GM23338 (cell line): ENCODE results near the gene FNIP2. TPM values are rescaled to one million over a fixed set of nuclear protein-coding genes. Genes with fewer than 3 reads are reported as not detected.

Experiments used
- ATAC-seq: fragments of 200-7000 bp; cut with Tn5 transposase; 3 replicates; pipeline ENCODE4 v1.9.1; 2020
- DNase-seq: peaks from one replicate; pipeline ENCODE4 v3.0.0-alpha.2; 2015; ENCODE audit warnings: low spot score
- H2AFZ ChIP-seq: fragments of 200-600 bp; sonication (generic); 2 replicates; pipeline ENCODE4 v1.8.0; 2016; ENCODE audit warnings: antibody characterized with exemption, mild to moderate bottlenecking, moderate library complexity
- H3F3A ChIP-seq: fragments of 200-600 bp; sonication (generic); replicated peaks from 2 replicates; pipeline ENCODE4 v1.8.0; 2017; ENCODE audit warnings: antibody characterized with exemption, mixed run types, low read depth
- H3K27ac ChIP-seq: fragments of 200-600 bp; sonication (generic); 2 replicates; pipeline ENCODE4 v1.6.1; 2016; ENCODE audit warnings: low read depth
- H3K27me3 ChIP-seq: fragments of 200-600 bp; sonication (generic); 2 replicates; pipeline ENCODE4 v1.8.0; 2016; ENCODE audit warnings: mild to moderate bottlenecking, mixed run types, moderate library complexity; ENCODE audit not compliant: insufficient read depth
- H3K36me3 ChIP-seq: fragments of 200-600 bp; sonication (generic); 2 replicates; pipeline ENCODE4 v1.8.0; 2016; ENCODE audit warnings: mild to moderate bottlenecking; ENCODE audit not compliant: insufficient read depth
- H3K4me1 ChIP-seq: fragments of 200-600 bp; sonication (generic); 2 replicates; pipeline ENCODE4 v1.8.0; 2016; ENCODE audit warnings: mild to moderate bottlenecking, moderate library complexity; ENCODE audit not compliant: insufficient read depth
- H3K4me2 ChIP-seq: fragments of 200-600 bp; sonication (generic); 2 replicates; pipeline ENCODE4 v1.7.1; 2017; ENCODE audit warnings: mixed run types
- H3K4me3 ChIP-seq: fragments of 200-600 bp; sonication (generic); 2 replicates; pipeline ENCODE4 v1.6.1; 2016; ENCODE audit warnings: mixed run types
- H3K79me2 ChIP-seq: fragments of 200-600 bp; sonication (generic); replicated peaks from 2 replicates; pipeline ENCODE4 v1.8.0; 2017; ENCODE audit warnings: mild to moderate bottlenecking; ENCODE audit not compliant: insufficient read depth
- H3K9me2 ChIP-seq: fragments of 200-600 bp; sonication (generic); 2 replicates; pipeline ENCODE4 v1.8.0; 2017; ENCODE audit not compliant: insufficient read depth
- H4K20me1 ChIP-seq: fragments of 200-600 bp; sonication (generic); replicated peaks from 2 replicates; pipeline ENCODE4 v1.8.0; 2017; ENCODE audit warnings: mild to moderate bottlenecking; ENCODE audit not compliant: insufficient read depth
- H3K27ac Mint-ChIP-seq: 2 replicates; pipeline ENCODE4 v1.8.0; 2020; ENCODE audit warnings: inconsistent platforms, mild to moderate bottlenecking, moderate library complexity, mixed read lengths
- H3K27me3 Mint-ChIP-seq: 3 replicates; pipeline ENCODE4 v1.8.0; 2022; ENCODE audit warnings: low read depth, mild to moderate bottlenecking, moderate library complexity, mixed read lengths, inconsistent platforms; ENCODE audit not compliant: insufficient read depth, poor library complexity
- H3K36me3 Mint-ChIP-seq: 3 replicates; pipeline ENCODE4 v1.8.0; 2021; ENCODE audit warnings: low read depth, mild to moderate bottlenecking, inconsistent platforms, moderate library complexity, mixed read lengths
- H3K4me1 Mint-ChIP-seq: 3 replicates; pipeline ENCODE4 v1.8.0; 2020; ENCODE audit warnings: mild to moderate bottlenecking, inconsistent platforms, mixed read lengths
- H3K4me3 Mint-ChIP-seq: 3 replicates; pipeline ENCODE4 v1.8.0; 2021; ENCODE audit warnings: moderate library complexity, mild to moderate bottlenecking, inconsistent platforms, mixed read lengths
- H3K9me3 Mint-ChIP-seq: 3 replicates; pipeline ENCODE4 v1.8.0; 2020; ENCODE audit warnings: moderate library complexity, mild to moderate bottlenecking, inconsistent platforms, mixed read lengths
- CREB1 ChIP-seq: fragments of 250-450 bp; sonication (Bioruptor Pico); IDR thresholded peaks from 2 replicates; pipeline ENCODE4 v1.5.0; 2020; ENCODE audit warnings: low read depth, mild to moderate bottlenecking, moderate library complexity
- EZH2 ChIP-seq: fragments of 200-600 bp; sonication (generic); IDR thresholded peaks from one replicate; pipeline ENCODE4 v1.8.0; 2017; ENCODE audit warnings: antibody characterized with exemption, mild to moderate bottlenecking, low read depth; ENCODE audit not compliant: unreplicated experiment
- EZH2phosphoT487 ChIP-seq: fragments of 200-600 bp; sonication (generic); IDR thresholded peaks from one replicate; pipeline ENCODE4 v1.8.1; 2018; ENCODE audit warnings: antibody characterized with exemption; ENCODE audit not compliant: unreplicated experiment
- JUNB ChIP-seq: IDR thresholded peaks from one replicate; pipeline ENCODE4 v1.6.1; 2016; ENCODE audit warnings: antibody characterized with exemption; ENCODE audit not compliant: unreplicated experiment
- NANOG ChIP-seq: IDR thresholded peaks from 2 replicates; pipeline ENCODE4 v1.6.1; 2016; ENCODE audit warnings: antibody characterized with exemption, borderline replicate concordance
- POLR2AphosphoS5 ChIP-seq: IDR thresholded peaks from 2 replicates; pipeline ENCODE4 v1.6.1; 2016; ENCODE audit warnings: antibody characterized with exemption, low read depth
- REST ChIP-seq: IDR thresholded peaks from one replicate; pipeline ENCODE4 v1.6.1; 2018; ENCODE audit warnings: antibody characterized with exemption; ENCODE audit not compliant: unreplicated experiment
- STAT1 ChIP-seq: IDR thresholded peaks from one replicate; pipeline ENCODE4 v1.6.1; 2016; ENCODE audit warnings: antibody characterized with exemption; ENCODE audit not compliant: unreplicated experiment
- ZNF114 ChIP-seq: fragments of 250-450 bp; sonication (Bioruptor Pico); IDR thresholded peaks from 2 replicates; pipeline ENCODE4 v1.5.0; 2020; ENCODE audit warnings: mild to moderate bottlenecking, moderate library complexity
- ZNF331 ChIP-seq: fragments of 250-450 bp; sonication (Bioruptor Pico); IDR thresholded peaks from 2 replicates; pipeline ENCODE4 v1.5.0; 2020; ENCODE audit warnings: low read depth, mild to moderate bottlenecking, moderate library complexity
- ZNF462 ChIP-seq: fragments of 250-450 bp; sonication (Bioruptor Pico); IDR thresholded peaks from 2 replicates; pipeline ENCODE4 v1.5.0; 2020; ENCODE audit warnings: mild to moderate bottlenecking, moderate library complexity
- polyA plus RNA-seq: library from polyadenylated mRNA; unstranded; fragments of >200 nt; fragmentation: Nextera tagmentation; extraction: Ambion mirVana; gene quantifications from 2 replicates; pipeline ENCODE4 v1.2.1, GENCODE V29; 2016
- total RNA-seq: library from RNA; depleted of rRNA; stranded (reverse); fragments of >200 nt; shearing (Covaris generic); gene quantifications from 2 replicates; pipeline ENCODE4 v1.2.3, GENCODE V29; 2014
- TF ChIP-seq, protein P1 (sequence below), 2 experiments: fragments of 200-600 bp in 1 of 2; sonication (generic) in 1 of 2; conservative IDR thresholded peaks; 2 replicates each; pipeline versions ENCODE4 v1.5.1 to v1.6.1; 2016 to 2017; ENCODE audit warnings: antibody characterized with exemption in 2 of 2, low read depth in 2 of 2, mild to moderate bottlenecking in 2 of 2, moderate library complexity in 1 of 2
- TF ChIP-seq, protein P2 (sequence below): IDR thresholded peaks from 2 replicates; pipeline ENCODE4 v1.6.1; 2016; ENCODE audit warnings: antibody characterized with exemption

Gene FNIP2
- total and polyA plus RNA-seq, 2 experiments from 2014 or later = 2.7 to 17.2 TPM

DNA sequence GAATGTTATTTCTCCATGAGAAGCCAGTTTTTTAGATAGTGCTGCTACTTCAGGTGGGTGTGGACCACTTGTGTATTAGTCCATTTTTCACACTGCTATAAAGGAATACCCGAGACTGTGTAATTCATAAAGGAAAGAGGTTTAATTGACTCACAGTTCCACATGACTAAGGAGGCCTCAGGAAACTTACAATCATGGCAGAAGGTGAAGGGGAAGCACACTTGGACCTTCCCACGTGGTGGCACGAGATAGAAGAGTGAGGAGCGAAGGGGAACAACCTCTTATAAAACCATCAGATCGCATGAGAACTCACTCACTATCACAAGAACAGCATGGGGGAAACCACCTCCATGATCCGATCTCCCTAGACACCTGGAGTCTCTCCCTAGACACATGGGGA, 42.2 kb upstream of the FNIP2 start:
- Histone ChIP-seq H3K79me2 (peaks cover 12% of the 10 kb centered on the region), H3K9me2 (no peaks in the 10 kb centered on the region), H3F3A (0 out of 2 replicates have a peak, but pooled peaks cover 3% of the 10 kb centered on the region), H3K4me3 (no peak overlapping the region), H4K20me1 (no peaks in the 10 kb centered on the region), H3K4me2 (no peak overlapping the region), H3K4me1 (0 out of 2 replicates have a peak, but pooled peaks cover 8% of the 10 kb centered on the region), H3K27me3 (no peaks in the 10 kb centered on the region), H3K36me3 (no peaks in the 10 kb centered on the region), H2AFZ (no peak overlapping the region), H3K27ac (no peak overlapping the region)
- H3K4me3 Mint-ChIP-seq = no peak overlapping the region
- H3K9me3 Mint-ChIP-seq = no peaks in the 10 kb centered on the region
- H3K4me1 Mint-ChIP-seq = peaks cover 10% of the 10 kb centered on the region
- H3K27ac Mint-ChIP-seq = no peak overlapping the region
- H3K27me3 Mint-ChIP-seq = peaks cover 3% of the 10 kb centered on the region
- DNase-seq (no peak), ATAC-seq (no peak)
- peaks cover 2% of the 10 kb centered on the region; the same call in 2 of the 3 replicates for H3K36me3 Mint-ChIP-seq
- TF ChIP-seq JUNB = no peak
- TF ChIP-seq STAT1 = no peak
- no peak for TF ChIP-seq ZNF331 (CRISPR knock-in tag)
- TF ChIP-seq, protein P1, sequence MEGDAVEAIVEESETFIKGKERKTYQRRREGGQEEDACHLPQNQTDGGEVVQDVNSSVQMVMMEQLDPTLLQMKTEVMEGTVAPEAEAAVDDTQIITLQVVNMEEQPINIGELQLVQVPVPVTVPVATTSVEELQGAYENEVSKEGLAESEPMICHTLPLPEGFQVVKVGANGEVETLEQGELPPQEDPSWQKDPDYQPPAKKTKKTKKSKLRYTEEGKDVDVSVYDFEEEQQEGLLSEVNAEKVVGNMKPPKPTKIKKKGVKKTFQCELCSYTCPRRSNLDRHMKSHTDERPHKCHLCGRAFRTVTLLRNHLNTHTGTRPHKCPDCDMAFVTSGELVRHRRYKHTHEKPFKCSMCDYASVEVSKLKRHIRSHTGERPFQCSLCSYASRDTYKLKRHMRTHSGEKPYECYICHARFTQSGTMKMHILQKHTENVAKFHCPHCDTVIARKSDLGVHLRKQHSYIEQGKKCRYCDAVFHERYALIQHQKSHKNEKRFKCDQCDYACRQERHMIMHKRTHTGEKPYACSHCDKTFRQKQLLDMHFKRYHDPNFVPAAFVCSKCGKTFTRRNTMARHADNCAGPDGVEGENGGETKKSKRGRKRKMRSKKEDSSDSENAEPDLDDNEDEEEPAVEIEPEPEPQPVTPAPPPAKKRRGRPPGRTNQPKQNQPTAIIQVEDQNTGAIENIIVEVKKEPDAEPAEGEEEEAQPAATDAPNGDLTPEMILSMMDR (conservative IDR thresholded peaks at IDR 0.05; ENCODE audit: low read depth in 2 of 2) = no peak
- no peak for TF ChIP-seq EZH2
- no peak for TF ChIP-seq NANOG
- TF ChIP-seq ZNF462 = no peak
- no peak for TF ChIP-seq CREB1 (CRISPR knock-in tag)
- TF ChIP-seq REST = no peak
- TF ChIP-seq, protein P2, sequence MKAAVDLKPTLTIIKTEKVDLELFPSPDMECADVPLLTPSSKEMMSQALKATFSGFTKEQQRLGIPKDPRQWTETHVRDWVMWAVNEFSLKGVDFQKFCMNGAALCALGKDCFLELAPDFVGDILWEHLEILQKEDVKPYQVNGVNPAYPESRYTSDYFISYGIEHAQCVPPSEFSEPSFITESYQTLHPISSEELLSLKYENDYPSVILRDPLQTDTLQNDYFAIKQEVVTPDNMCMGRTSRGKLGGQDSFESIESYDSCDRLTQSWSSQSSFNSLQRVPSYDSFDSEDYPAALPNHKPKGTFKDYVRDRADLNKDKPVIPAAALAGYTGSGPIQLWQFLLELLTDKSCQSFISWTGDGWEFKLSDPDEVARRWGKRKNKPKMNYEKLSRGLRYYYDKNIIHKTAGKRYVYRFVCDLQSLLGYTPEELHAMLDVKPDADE = no peak
- TF ChIP-seq ZNF114 (CRISPR knock-in tag) = no peak
- no peak for TF ChIP-seq EZH2phosphoT487
- no peak for TF ChIP-seq POLR2AphosphoS5
